A549 (cell line): ENCODE data around the gene AQP2.

Experiments
- CHD2 ChIP-seq: fragments of 150-350 bp; IDR thresholded peaks from 2 replicates; pipeline ENCODE4 v1.6.1; 2014; ENCODE audit warnings: low read length; ENCODE audit not compliant: partially characterized antibody
- CTCF ChIP-seq: fragments of >200 bp; sonication (Bioruptor Twin); formaldehyde crosslinking; IDR thresholded peaks from 3 replicates; pipeline ENCODE4 v1.5.1; 2016
- JUN ChIP-seq, 2 experiments: fragments of >200 bp; sonication (Bioruptor Twin); formaldehyde crosslinking; IDR thresholded peaks; 2 replicates in 1 of 2; 3 replicates in 1 of 2; pipeline ENCODE4 v1.6.1; 2016 to 2017
- MAFK ChIP-seq: fragments of 450-650 bp; IDR thresholded peaks from 2 replicates; pipeline ENCODE4 v1.6.1; 2014; ENCODE audit not compliant: partially characterized antibody
- MAX ChIP-seq: IDR thresholded peaks from 2 replicates; pipeline ENCODE4 v1.6.1; 2012
- PBX3 ChIP-seq: IDR thresholded peaks from 2 replicates; pipeline ENCODE4 v1.6.1; 2012
- POLR2A ChIP-seq: IDR thresholded peaks from 2 replicates; pipeline ENCODE4 v1.6.1; 2012; ENCODE audit warnings: mild to moderate bottlenecking, low read length
- USF2 ChIP-seq: fragments of 450-650 bp; IDR thresholded peaks from 2 replicates; pipeline ENCODE4 v1.6.1; 2014; ENCODE audit warnings: antibody characterized with exemption

GRCh38 chr12:49969027-49969426, 18.5 kb downstream of the AQP2 start:
- TF ChIP-seq MAFK (no peak), JUN (IDR thresholded peaks at IDR 0.05) (no peak), CTCF (no peak), CHD2 (no peak), MAX (no peak), USF2 (no peak), PBX3 (no peak), POLR2A (no peak)
